GM18870 (cell line): ENCODE results near the gene MROH2B.

Experiments used
- ATAC-seq: cut with Tn5 transposase; IDR thresholded peaks from one replicate; pipeline ENCODE4 v1.9.1; 2021; ENCODE audit warnings: moderate library complexity; ENCODE audit not compliant: unreplicated experiment

MROH2B gene

GRCh38 chr5:40976041-40976440, 95.1 kb downstream of the MROH2B start:
- no peak for ATAC-seq

- ATAC-seq, result no peak
Measured at GRCh38 chr5:40973364-40974004, 97.7 kb downstream of the MROH2B start.

GRCh38 chr5:40972434-40972833, 98.7 kb downstream of the MROH2B start:
- no peak for ATAC-seq

GRCh38 chr5:40962207-40962955, 108.8 kb downstream of the MROH2B start:
- no peak for ATAC-seq

- no peak for ATAC-seq
Measured at GRCh38 chr5:40960037-40960436, 111.1 kb downstream of the MROH2B start.

GRCh38 chr5:40958811-40959210, 112.3 kb downstream of the MROH2B start:
- ATAC-seq, result no peak

- no peak for ATAC-seq
Measured at GRCh38 chr5:40957048-40957447, 114.1 kb downstream of the MROH2B start.

GRCh38 chr5:40955313-40955712, 115.8 kb downstream of the MROH2B start:
- ATAC-seq, result no peak
